ENCODE data around the gene TTC27. TPM values are rescaled to one million over a fixed set of nuclear protein-coding genes. Genes with fewer than 3 reads are reported as not detected.

The TTC27 gene
- total and polyA plus RNA-seq, 2 of the 13 experiments (the other 11 are each of a cell fraction or from before 2014, with no cell fraction given), result 26.7 to 44.7 TPM

DNA sequence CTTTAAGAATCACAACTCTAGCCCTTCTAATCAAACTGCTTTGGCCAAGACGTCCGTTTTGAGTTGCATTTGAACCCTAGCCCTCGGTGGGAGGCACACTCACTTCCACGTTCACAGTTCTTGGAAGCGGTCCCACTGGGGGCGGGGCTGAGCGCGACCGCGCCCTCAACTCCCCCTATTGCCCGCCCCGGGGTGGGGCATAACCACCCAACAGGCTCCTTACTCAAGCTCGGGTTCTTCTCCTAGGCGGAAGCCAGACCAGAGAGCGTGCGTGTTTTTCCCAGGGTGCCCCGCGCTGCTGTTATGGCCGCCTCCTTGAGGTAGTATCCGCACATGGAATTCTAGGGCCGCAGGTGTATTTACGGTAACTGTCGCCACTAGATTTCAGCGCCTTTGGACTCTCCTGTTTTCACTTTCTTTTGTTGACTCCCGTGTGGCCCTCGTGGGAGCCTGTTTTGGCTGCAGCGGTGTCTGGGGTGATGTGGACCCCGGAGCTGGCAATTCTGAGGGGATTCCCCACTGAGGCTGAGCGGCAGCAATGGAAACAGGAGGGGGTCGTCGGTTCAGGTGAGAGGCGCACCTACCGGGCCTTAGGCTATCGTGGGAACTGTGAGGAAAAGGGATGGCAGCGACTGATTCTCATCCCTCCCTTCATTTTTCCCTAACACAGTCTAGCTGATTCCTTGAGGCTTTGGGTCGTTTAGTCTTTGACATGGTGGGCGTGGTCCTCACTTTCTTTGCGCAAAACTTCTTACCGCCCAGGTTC lies at the start of gene TTC27 (continued):
- TF ChIP-seq, protein P1, sequence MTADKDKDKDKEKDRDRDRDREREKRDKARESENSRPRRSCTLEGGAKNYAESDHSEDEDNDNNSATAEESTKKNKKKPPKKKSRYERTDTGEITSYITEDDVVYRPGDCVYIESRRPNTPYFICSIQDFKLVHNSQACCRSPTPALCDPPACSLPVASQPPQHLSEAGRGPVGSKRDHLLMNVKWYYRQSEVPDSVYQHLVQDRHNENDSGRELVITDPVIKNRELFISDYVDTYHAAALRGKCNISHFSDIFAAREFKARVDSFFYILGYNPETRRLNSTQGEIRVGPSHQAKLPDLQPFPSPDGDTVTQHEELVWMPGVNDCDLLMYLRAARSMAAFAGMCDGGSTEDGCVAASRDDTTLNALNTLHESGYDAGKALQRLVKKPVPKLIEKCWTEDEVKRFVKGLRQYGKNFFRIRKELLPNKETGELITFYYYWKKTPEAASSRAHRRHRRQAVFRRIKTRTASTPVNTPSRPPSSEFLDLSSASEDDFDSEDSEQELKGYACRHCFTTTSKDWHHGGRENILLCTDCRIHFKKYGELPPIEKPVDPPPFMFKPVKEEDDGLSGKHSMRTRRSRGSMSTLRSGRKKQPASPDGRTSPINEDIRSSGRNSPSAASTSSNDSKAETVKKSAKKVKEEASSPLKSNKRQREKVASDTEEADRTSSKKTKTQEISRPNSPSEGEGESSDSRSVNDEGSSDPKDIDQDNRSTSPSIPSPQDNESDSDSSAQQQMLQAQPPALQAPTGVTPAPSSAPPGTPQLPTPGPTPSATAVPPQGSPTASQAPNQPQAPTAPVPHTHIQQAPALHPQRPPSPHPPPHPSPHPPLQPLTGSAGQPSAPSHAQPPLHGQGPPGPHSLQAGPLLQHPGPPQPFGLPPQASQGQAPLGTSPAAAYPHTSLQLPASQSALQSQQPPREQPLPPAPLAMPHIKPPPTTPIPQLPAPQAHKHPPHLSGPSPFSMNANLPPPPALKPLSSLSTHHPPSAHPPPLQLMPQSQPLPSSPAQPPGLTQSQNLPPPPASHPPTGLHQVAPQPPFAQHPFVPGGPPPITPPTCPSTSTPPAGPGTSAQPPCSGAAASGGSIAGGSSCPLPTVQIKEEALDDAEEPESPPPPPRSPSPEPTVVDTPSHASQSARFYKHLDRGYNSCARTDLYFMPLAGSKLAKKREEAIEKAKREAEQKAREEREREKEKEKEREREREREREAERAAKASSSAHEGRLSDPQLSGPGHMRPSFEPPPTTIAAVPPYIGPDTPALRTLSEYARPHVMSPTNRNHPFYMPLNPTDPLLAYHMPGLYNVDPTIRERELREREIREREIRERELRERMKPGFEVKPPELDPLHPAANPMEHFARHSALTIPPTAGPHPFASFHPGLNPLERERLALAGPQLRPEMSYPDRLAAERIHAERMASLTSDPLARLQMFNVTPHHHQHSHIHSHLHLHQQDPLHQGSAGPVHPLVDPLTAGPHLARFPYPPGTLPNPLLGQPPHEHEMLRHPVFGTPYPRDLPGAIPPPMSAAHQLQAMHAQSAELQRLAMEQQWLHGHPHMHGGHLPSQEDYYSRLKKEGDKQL (CRISPR knock-in tag; IDR thresholded peaks at IDR 0.05; ENCODE audit: low read depth), result peak; percentile 30; the same call in 1 of the 2 replicates
- TF ChIP-seq ZNF430 (CRISPR knock-in tag; IDR thresholded peaks at IDR 0.05) (peak; percentile 55; the same call in 1 of the 2 replicates), NONO (IDR thresholded peaks at IDR 0.05) (no peak), NONO (CRISPR knock-in tag; conservative IDR thresholded peaks at IDR 0.05) (peak; percentile 78), HDAC1 (CRISPR knock-in tag; IDR thresholded peaks at IDR 0.05) (peak; percentile 99), ZNF775 (CRISPR knock-in tag; IDR thresholded peaks at IDR 0.05; ENCODE audit: borderline replicate concordance) (no peak), ZNF652 (CRISPR knock-in tag; IDR thresholded peaks at IDR 0.05; ENCODE audit: borderline replicate concordance, low read depth) (peak; percentile 29; the same call in 1 of the 2 replicates), ZBTB42 (CRISPR knock-in tag; IDR thresholded peaks at IDR 0.05) (peak; percentile 45; the same call in 1 of the 2 replicates), ASH2L (IDR thresholded peaks at IDR 0.05; ENCODE audit: insufficient read length, low read depth, low read length) (peak; percentile 87), ZFP91 (CRISPR knock-in tag; IDR thresholded peaks at IDR 0.05; ENCODE audit: borderline replicate concordance) (peak; percentile 67; the same call in 1 of the 2 replicates), SRF (IDR thresholded peaks at IDR 0.05; ENCODE audit: low read depth, low read length) (peak; percentile 44; the same call in 1 of the 2 replicates), GATAD1 (CRISPR knock-in tag; IDR thresholded peaks at IDR 0.05) (peak; percentile 94), SP5 (CRISPR knock-in tag; IDR thresholded peaks at IDR 0.05; ENCODE audit: borderline replicate concordance, low read depth) (peak; percentile 81), MTERF4 (CRISPR knock-in tag; IDR thresholded peaks at IDR 0.05) (no peak), ZSCAN20 (CRISPR knock-in tag; IDR thresholded peaks at IDR 0.05; ENCODE audit: borderline replicate concordance) (0 out of 2 replicates have a peak, but pooled peaks have one; percentile 26), KDM5B (CRISPR knock-in tag; IDR thresholded peaks at IDR 0.05; ENCODE audit: borderline replicate concordance) (peak; percentile 89), ZNF343 (CRISPR knock-in tag; IDR thresholded peaks at IDR 0.05) (peak; percentile 83; the same call in 1 of the 2 replicates), GATAD2A (CRISPR knock-in tag; IDR thresholded peaks at IDR 0.05) (peak; percentile 56)
- TF ChIP-seq, protein P2, sequence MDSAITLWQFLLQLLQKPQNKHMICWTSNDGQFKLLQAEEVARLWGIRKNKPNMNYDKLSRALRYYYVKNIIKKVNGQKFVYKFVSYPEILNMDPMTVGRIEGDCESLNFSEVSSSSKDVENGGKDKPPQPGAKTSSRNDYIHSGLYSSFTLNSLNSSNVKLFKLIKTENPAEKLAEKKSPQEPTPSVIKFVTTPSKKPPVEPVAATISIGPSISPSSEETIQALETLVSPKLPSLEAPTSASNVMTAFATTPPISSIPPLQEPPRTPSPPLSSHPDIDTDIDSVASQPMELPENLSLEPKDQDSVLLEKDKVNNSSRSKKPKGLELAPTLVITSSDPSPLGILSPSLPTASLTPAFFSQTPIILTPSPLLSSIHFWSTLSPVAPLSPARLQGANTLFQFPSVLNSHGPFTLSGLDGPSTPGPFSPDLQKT (CRISPR knock-in tag; IDR thresholded peaks at IDR 0.05; ENCODE audit: borderline replicate concordance), result no peak

Measured in HepG2 (cell line).